ENCODE data around the gene PLCH2. TPM values are rescaled to one million over a fixed set of nuclear protein-coding genes. Genes with fewer than 3 reads are reported as not detected.

The PLCH2 gene
- total RNA-seq, 1 donor from 2014 or later, result 61.4 TPM

GRCh38 chr1:2472109-2472508 is 4.0 kb upstream of the PLCH2 start:
- peaks cover 8% of the 10 kb centered on the region for H3K27me3 Mint-ChIP-seq (ENCODE audit: unreplicated experiment)
- DNase-seq, result no peak
- H3K36me3 Mint-ChIP-seq (ENCODE audit: unreplicated experiment), result no peaks in the 10 kb centered on the region
- H3K9me3 Mint-ChIP-seq (ENCODE audit: unreplicated experiment), result peaks cover 2% of the 10 kb centered on the region
- no peak overlapping the region for H3K27ac Mint-ChIP-seq (ENCODE audit: unreplicated experiment)
- TF ChIP-seq, protein P1, sequence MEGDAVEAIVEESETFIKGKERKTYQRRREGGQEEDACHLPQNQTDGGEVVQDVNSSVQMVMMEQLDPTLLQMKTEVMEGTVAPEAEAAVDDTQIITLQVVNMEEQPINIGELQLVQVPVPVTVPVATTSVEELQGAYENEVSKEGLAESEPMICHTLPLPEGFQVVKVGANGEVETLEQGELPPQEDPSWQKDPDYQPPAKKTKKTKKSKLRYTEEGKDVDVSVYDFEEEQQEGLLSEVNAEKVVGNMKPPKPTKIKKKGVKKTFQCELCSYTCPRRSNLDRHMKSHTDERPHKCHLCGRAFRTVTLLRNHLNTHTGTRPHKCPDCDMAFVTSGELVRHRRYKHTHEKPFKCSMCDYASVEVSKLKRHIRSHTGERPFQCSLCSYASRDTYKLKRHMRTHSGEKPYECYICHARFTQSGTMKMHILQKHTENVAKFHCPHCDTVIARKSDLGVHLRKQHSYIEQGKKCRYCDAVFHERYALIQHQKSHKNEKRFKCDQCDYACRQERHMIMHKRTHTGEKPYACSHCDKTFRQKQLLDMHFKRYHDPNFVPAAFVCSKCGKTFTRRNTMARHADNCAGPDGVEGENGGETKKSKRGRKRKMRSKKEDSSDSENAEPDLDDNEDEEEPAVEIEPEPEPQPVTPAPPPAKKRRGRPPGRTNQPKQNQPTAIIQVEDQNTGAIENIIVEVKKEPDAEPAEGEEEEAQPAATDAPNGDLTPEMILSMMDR (IDR thresholded peaks at IDR 0.05; ENCODE audit: partially characterized antibody, unreplicated experiment), result no peak
- H3K4me3 Mint-ChIP-seq (ENCODE audit: unreplicated experiment), result no peak overlapping the region
- peaks cover 16% of the 10 kb centered on the region for H3K4me1 Mint-ChIP-seq (ENCODE audit: low read depth, unreplicated experiment)

DNA sequence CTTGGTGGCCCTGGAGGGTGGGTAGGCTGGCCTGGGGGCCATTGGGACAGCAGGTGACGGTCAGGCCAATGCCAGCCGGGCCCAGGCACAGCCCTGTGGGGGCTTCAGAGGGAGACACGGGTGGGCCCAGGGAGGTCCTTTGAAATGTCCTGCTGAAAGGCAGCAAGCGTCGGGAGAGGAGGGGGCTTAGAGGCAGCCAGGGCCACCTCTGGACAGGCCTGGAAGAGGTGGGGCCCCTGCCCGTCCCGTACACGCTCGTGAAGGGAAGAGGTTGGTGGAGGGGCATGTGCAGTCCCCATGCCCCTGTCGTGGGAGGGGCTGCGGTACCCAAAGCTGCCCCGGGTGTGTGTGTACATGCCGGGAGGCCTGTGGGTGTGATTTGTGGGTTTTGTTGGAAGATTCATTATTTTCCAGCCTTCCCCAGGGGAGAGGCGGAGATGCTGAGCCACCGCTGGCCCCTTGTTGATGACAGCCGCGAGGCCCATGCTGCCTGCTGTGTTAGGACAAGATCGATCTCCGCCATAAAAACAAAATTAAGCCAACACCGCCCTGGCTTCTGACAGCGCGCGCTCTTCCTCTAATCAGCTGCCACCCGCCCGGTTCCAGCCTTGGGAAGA is 3.4 kb upstream of the PLCH2 start:
- Mint-ChIP-seq H3K4me3 (ENCODE audit: unreplicated experiment) (no peak overlapping the region), H3K27ac (ENCODE audit: unreplicated experiment) (peak overlapping the region; percentile 62), H3K27me3 (ENCODE audit: unreplicated experiment) (peaks cover 9% of the 10 kb centered on the region), H3K9me3 (ENCODE audit: unreplicated experiment) (peaks cover 3% of the 10 kb centered on the region), H3K36me3 (ENCODE audit: unreplicated experiment) (no peaks in the 10 kb centered on the region), H3K4me1 (ENCODE audit: low read depth, unreplicated experiment) (peaks cover 20% of the 10 kb centered on the region)
- no peak for DNase-seq
- TF ChIP-seq, protein P1 (IDR thresholded peaks at IDR 0.05; ENCODE audit: partially characterized antibody, unreplicated experiment), result no peak

DNA sequence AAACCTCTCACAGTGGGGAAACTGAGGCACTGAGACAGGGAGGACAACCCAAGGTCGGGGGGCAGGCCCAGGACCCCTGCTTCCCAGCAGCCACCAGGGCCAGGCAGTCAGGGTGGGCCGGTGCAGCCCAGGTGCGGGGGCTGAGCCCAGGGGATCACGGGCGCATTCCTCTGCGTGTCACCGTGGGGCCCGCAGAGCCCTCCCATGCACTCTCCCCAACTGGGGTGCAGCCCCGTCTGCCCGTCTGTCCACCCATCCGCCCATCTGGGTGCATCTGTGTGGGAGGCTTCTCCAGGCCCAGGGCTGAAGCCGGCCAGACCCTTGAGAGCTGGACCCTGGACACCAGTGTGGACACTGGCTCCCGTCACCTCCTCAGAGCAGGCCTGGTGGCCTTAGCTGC is 2.9 kb upstream of the PLCH2 start:
- H3K27ac Mint-ChIP-seq (ENCODE audit: unreplicated experiment), result peak overlapping the region; percentile 62
- no peak overlapping the region for H3K4me3 Mint-ChIP-seq (ENCODE audit: unreplicated experiment)
- TF ChIP-seq, protein P1 (IDR thresholded peaks at IDR 0.05; ENCODE audit: partially characterized antibody, unreplicated experiment), result no peak
- H3K4me1 Mint-ChIP-seq (ENCODE audit: low read depth, unreplicated experiment), result peaks cover 20% of the 10 kb centered on the region
- H3K27me3 Mint-ChIP-seq (ENCODE audit: unreplicated experiment), result peaks cover 9% of the 10 kb centered on the region
- H3K36me3 Mint-ChIP-seq (ENCODE audit: unreplicated experiment), result no peaks in the 10 kb centered on the region
- peaks cover 3% of the 10 kb centered on the region for H3K9me3 Mint-ChIP-seq (ENCODE audit: unreplicated experiment)
- DNase-seq, result no peak

DNA sequence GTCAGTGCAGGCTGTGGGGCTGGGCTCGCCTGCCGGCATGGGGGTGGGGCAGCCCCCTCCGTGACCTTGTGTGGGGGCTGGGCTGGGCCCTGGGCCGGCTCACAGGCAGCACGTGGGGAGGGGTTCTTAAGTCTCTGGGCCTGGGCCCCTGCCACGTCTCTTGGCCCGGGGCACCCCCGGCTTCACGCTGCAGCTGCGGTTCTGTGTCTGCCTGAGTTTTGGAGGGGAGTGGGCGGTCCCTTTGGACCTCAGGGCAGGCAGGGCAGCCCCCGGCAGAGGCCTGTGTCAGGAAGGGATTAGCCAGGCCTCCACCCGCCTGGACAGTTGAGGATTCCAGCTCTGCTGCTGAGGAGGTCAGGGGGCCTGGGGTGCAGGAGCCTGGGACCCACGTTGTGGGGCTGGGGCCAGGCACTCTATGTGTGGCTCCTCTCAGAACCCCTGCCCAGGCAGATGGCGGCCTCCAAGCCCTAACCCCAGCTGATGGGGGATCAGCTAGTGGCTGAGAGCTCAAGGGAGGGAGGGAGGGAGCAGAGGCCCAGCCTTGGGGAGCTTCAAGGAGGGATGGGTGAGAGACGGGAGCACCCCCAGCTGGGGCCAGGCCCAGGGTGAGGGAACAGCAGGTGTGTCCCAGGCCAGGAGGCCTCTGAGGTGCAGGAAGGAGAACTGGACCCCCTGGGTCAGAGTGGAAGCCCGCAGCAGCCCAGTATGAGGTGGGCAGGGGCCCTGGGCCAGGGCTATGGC is 1.8 kb upstream of the PLCH2 start:
- Mint-ChIP-seq H3K27ac (ENCODE audit: unreplicated experiment) (no peak overlapping the region), H3K4me3 (ENCODE audit: unreplicated experiment) (no peak overlapping the region)

More for the DNA sequence above, 1.8 kb upstream of the PLCH2 start:
- Mint-ChIP-seq H3K27me3 (ENCODE audit: unreplicated experiment) (peaks cover 9% of the 10 kb centered on the region), H3K36me3 (ENCODE audit: unreplicated experiment) (no peaks in the 10 kb centered on the region), H3K9me3 (ENCODE audit: unreplicated experiment) (peaks cover 1% of the 10 kb centered on the region), H3K4me1 (ENCODE audit: low read depth, unreplicated experiment) (peaks cover 15% of the 10 kb centered on the region)
- DNase-seq, result no peak
- TF ChIP-seq, protein P1 (IDR thresholded peaks at IDR 0.05; ENCODE audit: partially characterized antibody, unreplicated experiment), result no peak
